Measurements from ENCODE around the gene TNNT3.

DNA sequence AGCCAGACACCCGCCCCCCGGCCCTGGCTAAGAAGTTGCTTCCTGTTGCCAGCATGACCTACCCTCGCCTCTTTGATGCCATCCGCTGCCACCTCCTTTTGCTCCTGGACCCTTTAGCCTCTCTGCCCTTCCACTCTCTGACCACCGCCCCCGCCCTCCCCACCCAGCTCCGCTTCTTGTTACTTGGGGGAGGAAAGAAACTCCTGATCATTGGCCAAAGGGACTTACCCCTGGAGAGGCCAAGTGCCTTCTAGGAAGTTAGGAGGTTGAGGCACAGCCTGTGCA is 27.7 kb upstream of the TNNT3 start, which contains the start of gene PRR33:
- no peak for TF ChIP-seq RAD21 (conservative IDR thresholded peaks at IDR 0.05 in 1 of 2, IDR thresholded peaks at IDR 0.05 in 1 of 2)
- TF ChIP-seq CTCF (IDR thresholded peaks at IDR 0.05), result no peak
- no peak for TF ChIP-seq EP300 (IDR thresholded peaks at IDR 0.05)
- no peak for TF ChIP-seq RFX5 (IDR thresholded peaks at IDR 0.05)
- no peak for TF ChIP-seq POLR2A (IDR thresholded peaks at IDR 0.05; ENCODE audit: low read length)
- TF ChIP-seq, protein P1, sequence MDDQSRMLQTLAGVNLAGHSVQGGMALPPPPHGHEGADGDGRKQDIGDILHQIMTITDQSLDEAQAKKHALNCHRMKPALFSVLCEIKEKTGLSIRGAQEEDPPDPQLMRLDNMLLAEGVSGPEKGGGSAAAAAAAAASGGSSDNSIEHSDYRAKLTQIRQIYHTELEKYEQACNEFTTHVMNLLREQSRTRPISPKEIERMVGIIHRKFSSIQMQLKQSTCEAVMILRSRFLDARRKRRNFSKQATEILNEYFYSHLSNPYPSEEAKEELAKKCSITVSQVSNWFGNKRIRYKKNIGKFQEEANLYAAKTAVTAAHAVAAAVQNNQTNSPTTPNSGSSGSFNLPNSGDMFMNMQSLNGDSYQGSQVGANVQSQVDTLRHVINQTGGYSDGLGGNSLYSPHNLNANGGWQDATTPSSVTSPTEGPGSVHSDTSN (IDR thresholded peaks at IDR 0.05), result no peak
- no peak for TF ChIP-seq BHLHE40 (IDR thresholded peaks at IDR 0.05; ENCODE audit: low read depth, low read length)
- TF ChIP-seq HOXA7 (CRISPR knock-in tag; IDR thresholded peaks at IDR 0.05), result no peak
